K562 (cell line): ENCODE data around the gene KCNQ4. TPM values are rescaled to one million over a fixed set of nuclear protein-coding genes. Genes with fewer than 3 reads are reported as not detected.

Source experiments
- ARID1B ChIP-seq: fragments of 450-650 bp; IDR thresholded peaks from 2 replicates; pipeline ENCODE4 v1.6.1; 2016; ENCODE audit warnings: antibody characterized with exemption, mild to moderate bottlenecking, inconsistent platforms
- COPS2 ChIP-seq: fragments of 450-650 bp; conservative IDR thresholded peaks from 2 replicates; pipeline ENCODE4 v1.6.1; 2016; ENCODE audit warnings: mild to moderate bottlenecking, moderate library complexity
- ELF1 ChIP-seq: fragments of 200-800 bp; sonication (Bioruptor generic); IDR thresholded peaks from 2 replicates; pipeline ENCODE4 v1.6.1; 2016; ENCODE audit warnings: missing genetic modification characterization, missing compliant biosample characterization
- GATAD2A ChIP-seq: fragments of 450-650 bp; IDR thresholded peaks from 2 replicates; pipeline ENCODE4 v1.6.1; 2017
- GTF2F1 ChIP-seq: IDR thresholded peaks from 2 replicates; pipeline ENCODE4 v1.6.1; 2011; ENCODE audit warnings: low read depth, low read length, improper control_type of control experiment
- MEF2D ChIP-seq: conservative IDR thresholded peaks from 2 replicates; pipeline ENCODE4 v1.6.1; 2016; ENCODE audit warnings: low read depth, missing genetic modification characterization, missing compliant biosample characterization
- NCOA2 ChIP-seq, 2 experiments: fragments of 450-650 bp; IDR thresholded peaks; 2 replicates each; pipeline ENCODE4 v1.6.1; 2018; ENCODE audit warnings: mild to moderate bottlenecking in 2 of 2, moderate library complexity in 1 of 2; ENCODE audit not compliant: partially characterized antibody in 2 of 2
- NCOA6 ChIP-seq: fragments of 450-650 bp; IDR thresholded peaks from 2 replicates; pipeline ENCODE4 v1.6.1; 2017; ENCODE audit warnings: mild to moderate bottlenecking
- NEUROD1 ChIP-seq: fragments of 150-350 bp; IDR thresholded peaks from 2 replicates; pipeline ENCODE4 v1.6.1; 2014; ENCODE audit warnings: borderline replicate concordance, low read length, low read depth; ENCODE audit not compliant: partially characterized antibody
- PML ChIP-seq: IDR thresholded peaks from 2 replicates; pipeline ENCODE4 v1.6.1; 2012; ENCODE audit warnings: low read length, inconsistent platforms
- POLR2B ChIP-seq: fragments of 450-650 bp; IDR thresholded peaks from 2 replicates; pipeline ENCODE4 v1.6.1; 2018; ENCODE audit warnings: low read depth; ENCODE audit not compliant: partially characterized antibody
- POLR2G ChIP-seq: fragments of 200-400 bp; formaldehyde crosslinking; IDR thresholded peaks from 2 replicates; pipeline ENCODE4 v1.6.1; 2017; ENCODE audit warnings: low read depth, mild to moderate bottlenecking, antibody characterized with exemption, low read length, moderate library complexity
- PTBP1 ChIP-seq: fragments of 200-400 bp; formaldehyde crosslinking; IDR thresholded peaks from 2 replicates; pipeline ENCODE4 v1.6.1; 2017; ENCODE audit warnings: low read depth, low read length
- PTTG1 ChIP-seq: fragments of 450-650 bp; IDR thresholded peaks from 2 replicates; pipeline ENCODE4 v1.6.1; 2016; ENCODE audit warnings: low read depth, mild to moderate bottlenecking, missing genetic modification characterization, missing compliant biosample characterization
- RBM22 ChIP-seq: fragments of 200-400 bp; formaldehyde crosslinking; IDR thresholded peaks from 2 replicates; pipeline ENCODE4 v1.6.1; 2018; ENCODE audit warnings: low read length, low read depth; ENCODE audit not compliant: poor library complexity, severe bottlenecking
- RFX1 ChIP-seq: fragments of 450-650 bp; IDR thresholded peaks from 2 replicates; pipeline ENCODE4 v1.6.1; 2016; ENCODE audit warnings: mild to moderate bottlenecking, moderate library complexity
- TBP ChIP-seq: optimal IDR thresholded peaks from 2 replicates; pipeline ENCODE3; 2011; ENCODE audit warnings: low read depth, low read length, improper control_type of control experiment
- TEAD2 ChIP-seq: fragments of 450-650 bp; IDR thresholded peaks from 2 replicates; pipeline ENCODE4 v1.6.1; 2016; ENCODE audit warnings: missing genetic modification characterization, control low read depth, missing compliant biosample characterization
- XRCC4 ChIP-seq: IDR thresholded peaks from one replicate; pipeline ENCODE4 v1.6.1; 2011; ENCODE audit not compliant: insufficient read depth, insufficient read length; ENCODE audit errors: extremely low read depth
- ZBTB1 ChIP-seq: sonication (generic); formaldehyde crosslinking; IDR thresholded peaks from 2 replicates; pipeline ENCODE4 v1.8.1; 2023; ENCODE audit warnings: missing genetic modification reagents, low read depth, mild to moderate bottlenecking, borderline replicate concordance
- ZEB2 ChIP-seq: fragments of 450-650 bp; IDR thresholded peaks from 2 replicates; pipeline ENCODE4 v1.6.1; 2016
- ZNF274 ChIP-seq: IDR thresholded peaks from 2 replicates; pipeline ENCODE4 v1.6.1; 2011; ENCODE audit warnings: low read depth, mild to moderate bottlenecking, low read length, moderate library complexity, borderline replicate concordance
- ZNF316 ChIP-seq: fragments of 450-650 bp; IDR thresholded peaks from 2 replicates; pipeline ENCODE4 v1.6.1; 2016
- ZNF668 ChIP-seq: fragments of 250-450 bp; sonication (Bioruptor Pico); IDR thresholded peaks from 2 replicates; pipeline ENCODE4 v1.8.0; 2022; ENCODE audit warnings: mild to moderate bottlenecking, inconsistent platforms
- ZNF75A ChIP-seq: fragments of 450-650 bp; formaldehyde crosslinking; IDR thresholded peaks from 2 replicates; pipeline ENCODE4 v1.4.0; 2020; ENCODE audit warnings: mild to moderate bottlenecking
- polyA plus RNA-seq, 8 experiments: library from polyadenylated mRNA; depleted of rRNA in 4 of 8; stranded (reverse) in 5 of 8; unstranded in 3 of 8; fragments of >200 nt; fragmentation: Nextera tagmentation in 2 of 8; fragmentation: Illumina TruSeq in 1 of 8; extraction: Ambion mirVana in 2 of 8; extraction: Trizol in 1 of 8; gene quantifications; 2 replicates each; pipeline versions ENCODE4 v1.2.1 to v1.2.3, GENCODE V29; 2011 to 2014; ENCODE audit warnings: inconsistent platforms in 1 of 8, missing spikeins in 1 of 8
- total RNA-seq, 7 experiments: library from RNA; depleted of rRNA in 6 of 7; stranded (reverse); fragments of >200 nt in 6 of 7; fragmentation: Illumina TruSeq in 2 of 7; extraction: Trizol in 2 of 7; gene quantifications; 2 replicates each; pipeline versions ENCODE4 v1.2.1 to v1.2.3, GENCODE V29; 2011 to 2021; ENCODE audit warnings: low replicate concordance in 1 of 7
- TF ChIP-seq, protein P1 (sequence below): fragments of 450-650 bp; IDR thresholded peaks from 2 replicates; pipeline ENCODE4 v1.6.1; 2016; ENCODE audit warnings: mild to moderate bottlenecking
- TF ChIP-seq, protein P2 (sequence below), 2 experiments: IDR thresholded peaks; 2 replicates each; pipeline ENCODE4 v1.6.1; 2012; ENCODE audit warnings: improper control_type of control experiment in 2 of 2, low read depth in 2 of 2, low read length in 2 of 2, borderline replicate concordance in 1 of 2

Gene KCNQ4
- total and polyA plus RNA-seq, 9 of the 15 experiments (the other 6 are each of a cell fraction or from before 2014, with no cell fraction given): 0.07 to 4.1 (median 0.79) TPM

DNA sequence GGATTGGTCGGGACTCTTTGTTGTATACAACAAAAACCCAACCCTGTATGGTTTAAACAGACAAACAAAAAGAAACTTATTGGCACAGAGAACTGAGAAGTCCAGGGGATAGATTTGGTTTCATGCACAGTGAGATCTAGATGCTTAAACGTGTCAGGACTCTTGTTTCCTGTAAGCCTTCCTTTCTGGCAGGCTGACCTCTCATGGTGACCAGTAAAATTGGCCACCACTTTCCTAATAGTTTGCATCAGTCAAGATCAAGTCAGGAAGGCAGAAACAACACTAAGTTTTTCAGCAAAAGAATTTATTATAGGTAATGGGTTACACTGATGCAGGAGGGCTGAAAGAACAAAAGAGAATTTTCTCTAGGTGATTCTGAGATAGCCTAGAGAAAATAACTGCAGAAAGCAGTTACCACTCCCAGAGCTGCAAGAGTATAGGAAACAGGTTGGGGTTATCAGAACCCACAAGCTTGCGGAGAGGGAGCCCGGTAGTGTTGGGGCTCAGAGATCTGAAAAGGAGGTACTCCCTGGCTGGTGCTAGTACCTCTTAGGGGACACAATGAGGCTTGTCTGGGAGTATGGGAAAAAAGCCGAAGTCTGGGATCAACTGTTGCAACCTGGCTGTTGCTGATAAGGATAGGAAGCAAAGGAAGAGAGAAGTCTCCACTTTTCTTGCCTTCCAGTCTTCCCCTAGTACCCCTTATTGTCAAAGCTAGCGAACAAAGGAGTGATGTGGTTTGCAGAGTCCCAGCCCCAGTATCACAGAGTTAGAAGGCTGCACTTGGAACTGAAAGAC is 57.1 kb downstream of the KCNQ4 start (continued):
- TF ChIP-seq, protein P1, sequence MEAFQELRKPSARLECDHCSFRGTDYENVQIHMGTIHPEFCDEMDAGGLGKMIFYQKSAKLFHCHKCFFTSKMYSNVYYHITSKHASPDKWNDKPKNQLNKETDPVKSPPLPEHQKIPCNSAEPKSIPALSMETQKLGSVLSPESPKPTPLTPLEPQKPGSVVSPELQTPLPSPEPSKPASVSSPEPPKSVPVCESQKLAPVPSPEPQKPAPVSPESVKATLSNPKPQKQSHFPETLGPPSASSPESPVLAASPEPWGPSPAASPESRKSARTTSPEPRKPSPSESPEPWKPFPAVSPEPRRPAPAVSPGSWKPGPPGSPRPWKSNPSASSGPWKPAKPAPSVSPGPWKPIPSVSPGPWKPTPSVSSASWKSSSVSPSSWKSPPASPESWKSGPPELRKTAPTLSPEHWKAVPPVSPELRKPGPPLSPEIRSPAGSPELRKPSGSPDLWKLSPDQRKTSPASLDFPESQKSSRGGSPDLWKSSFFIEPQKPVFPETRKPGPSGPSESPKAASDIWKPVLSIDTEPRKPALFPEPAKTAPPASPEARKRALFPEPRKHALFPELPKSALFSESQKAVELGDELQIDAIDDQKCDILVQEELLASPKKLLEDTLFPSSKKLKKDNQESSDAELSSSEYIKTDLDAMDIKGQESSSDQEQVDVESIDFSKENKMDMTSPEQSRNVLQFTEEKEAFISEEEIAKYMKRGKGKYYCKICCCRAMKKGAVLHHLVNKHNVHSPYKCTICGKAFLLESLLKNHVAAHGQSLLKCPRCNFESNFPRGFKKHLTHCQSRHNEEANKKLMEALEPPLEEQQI: no peak
- TF ChIP-seq TBP (no peak), NCOA6 (no peak), MEF2D (tag) (no peak), NEUROD1 (no peak), ZNF75A (CRISPR knock-in tag) (no peak), PTBP1 (no peak), TEAD2 (tag) (no peak), ZNF316 (no peak), GATAD2A (0 out of 2 replicates have a peak, but pooled peaks have one; percentile 20), ZBTB1 (CRISPR knock-in tag) (no peak), RBM22 (no peak), ZNF668 (CRISPR knock-in tag) (no peak), RFX1 (no peak), ELF1 (tag) (no peak), COPS2 (no peak), GTF2F1 (peak; percentile 49; the same call in 1 of the 2 replicates), ZEB2 (peak; percentile 71), POLR2B (no peak), XRCC4 (no peak), PML (peak; percentile 60; the same call in 1 of the 2 replicates), ZNF274 (no peak), POLR2G (no peak), NCOA2 (IDR thresholded peaks at IDR 0.05; ENCODE audit: partially characterized antibody in 2 of 2) (no peak), ARID1B (peak; percentile 96), PTTG1 (tag) (no peak)
- TF ChIP-seq, protein P2, sequence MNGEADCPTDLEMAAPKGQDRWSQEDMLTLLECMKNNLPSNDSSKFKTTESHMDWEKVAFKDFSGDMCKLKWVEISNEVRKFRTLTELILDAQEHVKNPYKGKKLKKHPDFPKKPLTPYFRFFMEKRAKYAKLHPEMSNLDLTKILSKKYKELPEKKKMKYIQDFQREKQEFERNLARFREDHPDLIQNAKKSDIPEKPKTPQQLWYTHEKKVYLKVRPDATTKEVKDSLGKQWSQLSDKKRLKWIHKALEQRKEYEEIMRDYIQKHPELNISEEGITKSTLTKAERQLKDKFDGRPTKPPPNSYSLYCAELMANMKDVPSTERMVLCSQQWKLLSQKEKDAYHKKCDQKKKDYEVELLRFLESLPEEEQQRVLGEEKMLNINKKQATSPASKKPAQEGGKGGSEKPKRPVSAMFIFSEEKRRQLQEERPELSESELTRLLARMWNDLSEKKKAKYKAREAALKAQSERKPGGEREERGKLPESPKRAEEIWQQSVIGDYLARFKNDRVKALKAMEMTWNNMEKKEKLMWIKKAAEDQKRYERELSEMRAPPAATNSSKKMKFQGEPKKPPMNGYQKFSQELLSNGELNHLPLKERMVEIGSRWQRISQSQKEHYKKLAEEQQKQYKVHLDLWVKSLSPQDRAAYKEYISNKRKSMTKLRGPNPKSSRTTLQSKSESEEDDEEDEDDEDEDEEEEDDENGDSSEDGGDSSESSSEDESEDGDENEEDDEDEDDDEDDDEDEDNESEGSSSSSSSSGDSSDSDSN (IDR thresholded peaks at IDR 0.05; ENCODE audit: borderline replicate concordance in 1 of 2, low read depth in 2 of 2, low read length in 2 of 2): 0 out of 4 replicates have a peak, but pooled peaks have one; percentile 9 to 16
